GM12891 (cell line): Measurements from ENCODE around the gene LHFPL2.

ENCODE experiments used
- DNase-seq: peaks from one replicate; pipeline ENCODE4 v3.0.0; 2011; ENCODE audit warnings: low spot score; ENCODE audit not compliant: insufficient read length
- FAIRE-seq: peaks from 2 replicates; lab custom pipeline; 2011; peaks lifted over from hg19 to GRCh38; lab: Jason Lieb, UNC
- PAX5 ChIP-seq: IDR thresholded peaks from 2 replicates; pipeline ENCODE4 v1.6.1; 2011; ENCODE audit warnings: low read length, moderate library complexity, mild to moderate bottlenecking; ENCODE audit not compliant: insufficient read depth, severe bottlenecking
- POLR2A ChIP-seq: IDR thresholded peaks from 2 replicates; pipeline ENCODE4 v1.6.1; 2011; ENCODE audit warnings: low read depth, low read length, control low read depth
- POLR2AphosphoS5 ChIP-seq: IDR thresholded peaks from 2 replicates; pipeline ENCODE4 v1.6.1; 2011; ENCODE audit warnings: low read depth, low read length, control low read depth
- POU2F2 ChIP-seq: IDR thresholded peaks from 2 replicates; pipeline ENCODE4 v1.6.1; 2011; ENCODE audit warnings: low read depth, mild to moderate bottlenecking, control low read depth, low read length, moderate library complexity
- SPI1 ChIP-seq: IDR thresholded peaks from 2 replicates; pipeline ENCODE4 v1.6.1; 2011; ENCODE audit warnings: low read depth, low read length, control low read depth
- TAF1 ChIP-seq: IDR thresholded peaks from 2 replicates; pipeline ENCODE4 v1.6.1; 2011; ENCODE audit warnings: low read depth, low read length, control low read depth

The LHFPL2 gene

GRCh38 chr5:78490709-78491485 is 157.7 kb downstream of the LHFPL2 start:
- DNase-seq (no peak), FAIRE-seq (no peak)
- no peak for TF ChIP-seq POLR2AphosphoS5
- TF ChIP-seq PAX5, result no peak
- no peak for TF ChIP-seq SPI1
- no peak for TF ChIP-seq POLR2A
- TF ChIP-seq POU2F2, result no peak
- no peak for TF ChIP-seq TAF1

GRCh38 chr5:78487846-78488245 is 160.7 kb downstream of the LHFPL2 start:
- no peak for FAIRE-seq
- no peak for TF ChIP-seq TAF1
- TF ChIP-seq POLR2A, result no peak
- no peak for TF ChIP-seq SPI1
- no peak for TF ChIP-seq POU2F2
- TF ChIP-seq POLR2AphosphoS5, result no peak
- no peak for TF ChIP-seq PAX5

GRCh38 chr5:78486218-78486617 is 162.4 kb downstream of the LHFPL2 start:
- DNase-seq (no peak), FAIRE-seq (no peak)
- TF ChIP-seq TAF1 (no peak), SPI1 (no peak), POLR2AphosphoS5 (no peak), PAX5 (no peak), POLR2A (no peak), POU2F2 (no peak)

More at GRCh38 chr5:78487846-78488245, 160.7 kb downstream of the LHFPL2 start:
- no peak for DNase-seq

GRCh38 chr5:78483809-78484521 is 164.6 kb downstream of the LHFPL2 start:
- DNase-seq, result no peak
- peak; percentile 95 for FAIRE-seq
- TF ChIP-seq SPI1, result peak; percentile 90
- TF ChIP-seq TAF1, result no peak

GRCh38 chr5:78482948-78483347 is 165.6 kb downstream of the LHFPL2 start:
- TF ChIP-seq POLR2A (no peak), PAX5 (no peak), SPI1 (no peak), TAF1 (no peak), POU2F2 (no peak), POLR2AphosphoS5 (no peak)
- no peak for DNase-seq
- peak; percentile 23 for FAIRE-seq

- DNase-seq, result no peak
- no peak for TF ChIP-seq TAF1
- no peak for TF ChIP-seq POLR2AphosphoS5
- no peak for TF ChIP-seq PAX5
- no peak for TF ChIP-seq POU2F2
- no peak for TF ChIP-seq SPI1
- TF ChIP-seq POLR2A, result no peak
- FAIRE-seq, result no peak
Measured at GRCh38 chr5:78476795-78477194, 171.8 kb downstream of the LHFPL2 start.

- FAIRE-seq (no peak), DNase-seq (no peak)
- TF ChIP-seq POU2F2 (no peak), POLR2A (no peak)
Measured at GRCh38 chr5:78475370-78475769, 173.2 kb downstream of the LHFPL2 start.

GRCh38 chr5:78473751-78474150 is 174.8 kb downstream of the LHFPL2 start:
- FAIRE-seq (no peak), DNase-seq (no peak)
- TF ChIP-seq POLR2AphosphoS5, result no peak
- no peak for TF ChIP-seq POLR2A
- no peak for TF ChIP-seq POU2F2
- TF ChIP-seq PAX5, result no peak
- TF ChIP-seq TAF1, result no peak
- no peak for TF ChIP-seq SPI1

- DNase-seq, result no peak
- no peak for TF ChIP-seq POLR2AphosphoS5
- TF ChIP-seq TAF1, result no peak
- TF ChIP-seq POU2F2, result no peak
- TF ChIP-seq PAX5, result no peak
- no peak for TF ChIP-seq POLR2A
Measured at GRCh38 chr5:78472469-78473106, 176.0 kb downstream of the LHFPL2 start.

More at GRCh38 chr5:78472469-78473106, 176.0 kb downstream of the LHFPL2 start:
- no peak for FAIRE-seq
